GM10248 (cell line): ENCODE measurements around the gene BBOX1.

Experiments
- CTCF ChIA-PET: fragments of 300-600 bp; sonication (Branson Sonifier 250); formaldehyde crosslinking; extraction: SDS; loops from one replicate; lab custom pipeline; 2021; ENCODE audit warnings: antibody characterized with exemption; lab: Yijun Ruan, JAX
- POLR2A ChIA-PET: fragments of 350-650 bp; sonication (Branson Sonifier 250); formaldehyde crosslinking; extraction: SDS; loops from one replicate; lab custom pipeline; 2020; ENCODE audit warnings: antibody characterized with exemption; lab: Yijun Ruan, JAX
- DNase-seq: peaks from one replicate; pipeline ENCODE4 v3.0.0; 2012; ENCODE audit errors: extremely low spot score
- CTCF ChIP-seq: IDR thresholded peaks from 2 replicates; pipeline ENCODE4 v1.5.1; 2012; ENCODE audit warnings: mild to moderate bottlenecking, low read depth; ENCODE audit errors: extremely low read depth, missing control alignments, control extremely low read depth

The BBOX1 gene

GRCh38 chr11:27081056-27081455, 40.4 kb downstream of the BBOX1 start:
- no peak for TF ChIP-seq CTCF

GRCh38 chr11:27083241-27083640, 42.6 kb downstream of the BBOX1 start:
- no peak for DNase-seq
- ChIA-PET POLR2A (no interaction called here), CTCF (no interaction called here)
- TF ChIP-seq CTCF, result no peak

More at GRCh38 chr11:27081056-27081455, 40.4 kb downstream of the BBOX1 start:
- no peak for DNase-seq
- ChIA-PET CTCF (no interaction called here), POLR2A (no interaction called here)

DNA sequence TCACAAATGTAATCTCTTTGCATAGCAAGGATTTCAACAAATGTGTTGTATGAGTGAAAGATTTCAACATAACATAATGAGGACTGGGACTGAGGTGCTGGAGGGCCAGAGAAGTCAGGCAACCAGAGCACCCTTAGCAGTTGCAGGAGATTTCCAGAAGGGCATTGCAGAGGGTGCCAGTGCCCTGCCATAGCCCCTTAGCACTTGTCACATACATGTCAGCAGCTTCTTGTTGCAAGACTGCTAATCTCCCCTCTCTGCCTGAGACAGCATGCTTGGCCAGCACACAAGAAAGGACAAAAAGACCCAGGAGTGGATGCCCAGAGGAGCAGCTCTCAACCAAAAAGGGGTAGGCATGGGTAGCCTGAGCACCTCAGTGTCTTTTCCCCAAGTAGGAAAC, 43.2 kb downstream of the BBOX1 start:
- ChIA-PET CTCF (interaction anchor here (1.4 kb wide), 1 partner anchor 18 kb away, joined by 3 read pairs; no protein-coding TSS in a partner anchor), POLR2A (no interaction called here)
- no peak for DNase-seq
- no peak for TF ChIP-seq CTCF

DNA sequence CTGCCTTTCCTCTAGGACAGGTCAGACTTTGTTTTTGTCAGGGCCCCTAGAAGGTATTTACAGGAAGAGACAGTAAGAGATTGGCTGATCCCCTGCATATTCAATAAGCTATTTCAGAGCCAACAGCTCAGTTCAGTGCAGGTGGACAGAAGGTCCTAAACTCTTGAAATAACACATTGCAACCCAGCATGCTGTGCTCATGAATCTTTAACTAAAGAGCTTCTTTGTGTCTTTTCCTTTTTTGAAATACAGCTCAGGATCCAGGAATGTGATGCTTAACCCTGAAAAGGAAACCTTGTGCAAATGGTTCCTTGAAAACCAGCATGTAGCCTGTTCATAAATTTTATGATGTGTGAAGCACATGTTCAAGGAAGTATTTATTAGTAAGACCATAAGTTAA, 43.9 kb downstream of the BBOX1 start:
- DNase-seq, result no peak
- no peak for TF ChIP-seq CTCF
- ChIA-PET CTCF (interaction anchor here (0.9 to 1.4 kb wide), 2 partner anchors 8 to 19 kb away, joined by 3 read pairs; no protein-coding TSS in a partner anchor), POLR2A (no interaction called here)

DNA sequence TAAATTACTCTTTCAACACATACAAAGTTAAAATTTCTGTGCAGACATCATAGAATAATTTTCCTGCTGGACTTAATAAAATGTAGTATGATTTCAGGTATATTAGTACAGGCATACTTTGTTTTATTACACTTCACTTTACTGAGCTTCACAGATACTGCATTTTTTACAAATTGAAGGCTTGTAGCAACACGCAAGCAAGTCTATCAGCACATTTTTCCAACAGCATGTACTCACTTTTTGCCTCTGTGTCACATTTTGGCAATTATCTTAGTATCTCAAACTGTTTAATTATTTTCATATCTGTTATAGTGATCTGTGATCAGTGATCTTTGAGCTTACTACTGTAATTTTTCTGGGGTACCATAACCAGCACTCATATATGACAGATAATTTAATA, 44.5 kb downstream of the BBOX1 start:
- no peak for TF ChIP-seq CTCF
- DNase-seq, result no peak
- ChIA-PET CTCF (interaction anchor here (0.9 to 1.7 kb wide), 3 partner anchors 8 to 19 kb away, joined by 3 to 9 read pairs (median 3); no protein-coding TSS in a partner anchor), POLR2A (no interaction called here)

GRCh38 chr11:27085605-27086004, 45.0 kb downstream of the BBOX1 start:
- CTCF ChIA-PET, result interaction anchor here (1.7 kb wide), 1 partner anchor 10 kb away, joined by 9 read pairs; no protein-coding TSS in a partner anchor
- no peak for TF ChIP-seq CTCF
- no peak for DNase-seq
- POLR2A ChIA-PET, result interaction anchor here (0.7 kb wide), 1 partner anchor 776 kb away, joined by 3 read pairs; no protein-coding TSS in a partner anchor

- ChIA-PET CTCF (interaction anchor here (1.3 kb wide), 1 partner anchor 8 kb away, joined by 4 read pairs; no protein-coding TSS in a partner anchor), POLR2A (no interaction called here)
- DNase-seq, result no peak
- TF ChIP-seq CTCF, result no peak
Observed at GRCh38 chr11:27087432-27087831, 46.8 kb downstream of the BBOX1 start.
